Measurements from ENCODE around the gene MPEG1.

Gene MPEG1

DNA sequence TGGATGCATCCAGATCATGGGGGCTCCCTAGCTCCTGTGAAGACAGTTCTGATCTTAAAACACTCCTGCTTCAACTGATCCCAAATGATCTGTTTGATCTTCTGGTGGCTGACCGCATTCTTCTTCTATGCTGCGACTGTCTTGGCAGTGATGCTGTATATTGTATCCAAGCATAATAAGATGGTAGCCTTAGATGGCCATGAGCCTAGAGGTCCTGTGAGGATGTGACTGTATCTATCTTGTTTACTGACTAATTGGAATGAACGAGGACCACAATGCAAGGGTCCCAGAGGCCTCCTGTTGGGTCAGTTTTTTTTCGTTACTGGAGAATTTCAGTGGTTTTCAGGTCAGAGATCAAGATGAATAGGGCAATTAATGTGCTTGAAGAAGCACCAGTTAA lies 7.1 kb upstream of the MPEG1 start:
- H2AFZ ChIP-seq (ENCODE audit: low read depth, low read length): no peak overlapping the region
- peaks cover 3% of the 10 kb centered on the region for H3K36me3 ChIP-seq (replicated peaks; ENCODE audit: low read depth, low read length)
- H3K79me2 ChIP-seq (ENCODE audit: low read length): peaks cover 14% of the 10 kb centered on the region
- TF ChIP-seq, protein P1, sequence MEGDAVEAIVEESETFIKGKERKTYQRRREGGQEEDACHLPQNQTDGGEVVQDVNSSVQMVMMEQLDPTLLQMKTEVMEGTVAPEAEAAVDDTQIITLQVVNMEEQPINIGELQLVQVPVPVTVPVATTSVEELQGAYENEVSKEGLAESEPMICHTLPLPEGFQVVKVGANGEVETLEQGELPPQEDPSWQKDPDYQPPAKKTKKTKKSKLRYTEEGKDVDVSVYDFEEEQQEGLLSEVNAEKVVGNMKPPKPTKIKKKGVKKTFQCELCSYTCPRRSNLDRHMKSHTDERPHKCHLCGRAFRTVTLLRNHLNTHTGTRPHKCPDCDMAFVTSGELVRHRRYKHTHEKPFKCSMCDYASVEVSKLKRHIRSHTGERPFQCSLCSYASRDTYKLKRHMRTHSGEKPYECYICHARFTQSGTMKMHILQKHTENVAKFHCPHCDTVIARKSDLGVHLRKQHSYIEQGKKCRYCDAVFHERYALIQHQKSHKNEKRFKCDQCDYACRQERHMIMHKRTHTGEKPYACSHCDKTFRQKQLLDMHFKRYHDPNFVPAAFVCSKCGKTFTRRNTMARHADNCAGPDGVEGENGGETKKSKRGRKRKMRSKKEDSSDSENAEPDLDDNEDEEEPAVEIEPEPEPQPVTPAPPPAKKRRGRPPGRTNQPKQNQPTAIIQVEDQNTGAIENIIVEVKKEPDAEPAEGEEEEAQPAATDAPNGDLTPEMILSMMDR (IDR thresholded peaks at IDR 0.05; ENCODE audit: low read depth, low read length): no peak
- TF ChIP-seq EZH2phosphoT487 (IDR thresholded peaks at IDR 0.05; ENCODE audit: low read depth): no peak
- H3K9me3 ChIP-seq (ENCODE audit: insufficient read depth, low read length): no peaks in the 10 kb centered on the region
- no peaks in the 10 kb centered on the region for H3K27me3 ChIP-seq (ENCODE audit: low read depth, low read length)
- H3K4me1 ChIP-seq (ENCODE audit: low read length): peaks cover 98% of the 10 kb centered on the region
- peak overlapping the region; percentile 58 for H3K4me2 ChIP-seq (ENCODE audit: low read length)
- H3K9ac ChIP-seq (ENCODE audit: low read length): peak overlapping the region; percentile 42; the same call in 1 of the 2 replicates
- H3K27ac ChIP-seq (ENCODE audit: low read length): peak overlapping the region; percentile 43; the same call in 1 of the 2 replicates
- no peaks in the 10 kb centered on the region for H4K20me1 ChIP-seq (ENCODE audit: insufficient read depth, low read length)
- no peak overlapping the region for H3K4me3 ChIP-seq (ENCODE audit: low read length)

GRCh38 chr11:59218893-59219292 lies 6.2 kb upstream of the MPEG1 start:
- Histone ChIP-seq H3K9me3 (ENCODE audit: insufficient read depth, low read length) (no peaks in the 10 kb centered on the region), H4K20me1 (ENCODE audit: insufficient read depth, low read length) (no peaks in the 10 kb centered on the region), H3K27me3 (ENCODE audit: low read depth, low read length) (no peaks in the 10 kb centered on the region), H3K4me2 (ENCODE audit: low read length) (peak overlapping the region; percentile 33), H3K36me3 (replicated peaks; ENCODE audit: low read depth, low read length) (peaks cover 3% of the 10 kb centered on the region), H3K27ac (ENCODE audit: low read length) (peak overlapping the region; percentile 96), H2AFZ (ENCODE audit: low read depth, low read length) (no peak overlapping the region), H3K79me2 (ENCODE audit: low read length) (peaks cover 23% of the 10 kb centered on the region), H3K4me3 (ENCODE audit: low read length) (no peak overlapping the region), H3K9ac (ENCODE audit: low read length) (peak overlapping the region; percentile 8; the same call in 1 of the 2 replicates), H3K4me1 (ENCODE audit: low read length) (peaks cover 98% of the 10 kb centered on the region)
- no peak for TF ChIP-seq EZH2phosphoT487 (IDR thresholded peaks at IDR 0.05; ENCODE audit: low read depth)
- TF ChIP-seq, protein P1 (IDR thresholded peaks at IDR 0.05; ENCODE audit: low read depth, low read length): no peak

- H3K27ac ChIP-seq (ENCODE audit: low read length): peak overlapping the region; percentile 96
- peaks cover 26% of the 10 kb centered on the region for H3K79me2 ChIP-seq (ENCODE audit: low read length)
- no peak overlapping the region for H2AFZ ChIP-seq (ENCODE audit: low read depth, low read length)
- peak overlapping the region; percentile 33 for H3K4me2 ChIP-seq (ENCODE audit: low read length)
- H4K20me1 ChIP-seq (ENCODE audit: insufficient read depth, low read length): no peaks in the 10 kb centered on the region
- peaks cover 98% of the 10 kb centered on the region for H3K4me1 ChIP-seq (ENCODE audit: low read length)
- no peak overlapping the region for H3K4me3 ChIP-seq (ENCODE audit: low read length)
- H3K9me3 ChIP-seq (ENCODE audit: insufficient read depth, low read length): no peaks in the 10 kb centered on the region
- no peaks in the 10 kb centered on the region for H3K27me3 ChIP-seq (ENCODE audit: low read depth, low read length)
- TF ChIP-seq, protein P1 (IDR thresholded peaks at IDR 0.05; ENCODE audit: low read depth, low read length): no peak
- no peak for TF ChIP-seq EZH2phosphoT487 (IDR thresholded peaks at IDR 0.05; ENCODE audit: low read depth)
- peak overlapping the region; percentile 8; the same call in 1 of the 2 replicates for H3K9ac ChIP-seq (ENCODE audit: low read length)
- H3K36me3 ChIP-seq (replicated peaks; ENCODE audit: low read depth, low read length): no peaks in the 10 kb centered on the region
These were observed 5.6 kb upstream of the MPEG1 start for GRCh38 chr11:59218319-59218718.

DNA sequence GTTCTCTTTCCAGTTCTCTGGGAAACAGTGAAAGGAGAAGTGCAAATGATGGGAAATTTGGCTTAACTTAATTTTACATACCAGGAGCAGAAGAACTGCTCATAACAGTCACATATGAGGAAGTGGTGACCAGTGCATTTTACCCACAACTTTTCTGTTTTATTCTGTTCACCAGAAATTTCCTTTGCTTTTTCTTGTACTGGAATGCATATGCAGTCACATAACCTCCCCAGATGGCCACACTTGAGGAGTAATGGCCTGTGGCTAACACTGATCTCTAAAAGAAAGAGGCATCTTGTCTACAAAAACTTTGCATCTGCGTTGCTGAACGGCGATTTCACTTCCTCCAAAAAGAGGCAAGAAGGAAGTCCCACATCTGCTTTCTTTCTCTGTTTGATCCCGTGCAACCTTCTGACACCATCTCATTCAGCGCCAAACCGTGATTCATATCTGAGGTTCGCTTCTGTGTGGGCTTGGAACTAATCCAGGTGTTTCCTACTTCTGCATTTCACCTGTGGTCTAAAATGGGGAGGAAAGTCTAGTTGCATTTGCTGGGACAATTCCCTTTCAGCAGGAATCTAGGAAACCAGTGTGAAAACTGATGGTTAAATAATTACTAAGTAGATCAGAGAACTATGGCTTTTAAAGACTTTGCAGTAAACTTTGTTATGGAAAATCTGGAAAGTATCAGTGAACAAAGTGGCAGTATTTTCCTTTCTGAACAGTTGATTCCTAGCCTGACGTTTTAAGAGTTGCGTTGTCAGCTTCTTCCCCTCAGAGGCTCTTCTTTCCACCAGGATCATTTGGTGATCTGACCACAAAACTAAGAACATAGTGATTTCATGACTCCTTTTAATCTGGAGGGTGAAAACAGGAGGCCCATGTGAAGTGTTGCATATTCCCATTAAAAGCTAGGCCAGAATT lies 4.2 kb upstream of the MPEG1 start:
- Histone ChIP-seq H3K27ac (ENCODE audit: low read length) (peak overlapping the region; percentile 96), H3K79me2 (ENCODE audit: low read length) (peaks cover 35% of the 10 kb centered on the region), H3K27me3 (ENCODE audit: low read depth, low read length) (no peaks in the 10 kb centered on the region), H3K9ac (ENCODE audit: low read length) (peak overlapping the region; percentile 55), H3K9me3 (ENCODE audit: insufficient read depth, low read length) (no peaks in the 10 kb centered on the region), H2AFZ (ENCODE audit: low read depth, low read length) (no peak overlapping the region), H4K20me1 (ENCODE audit: insufficient read depth, low read length) (no peaks in the 10 kb centered on the region), H3K36me3 (replicated peaks; ENCODE audit: low read depth, low read length) (peaks cover 4% of the 10 kb centered on the region), H3K4me1 (ENCODE audit: low read length) (peaks cover 95% of the 10 kb centered on the region), H3K4me2 (ENCODE audit: low read length) (peak overlapping the region; percentile 56), H3K4me3 (ENCODE audit: low read length) (peak overlapping the region; percentile 39; the same call in 1 of the 2 replicates)
- TF ChIP-seq, protein P1 (IDR thresholded peaks at IDR 0.05; ENCODE audit: low read depth, low read length): no peak
- peak; percentile 91 for TF ChIP-seq EZH2phosphoT487 (IDR thresholded peaks at IDR 0.05; ENCODE audit: low read depth)
